Immature natural killer cell (primary cell): ENCODE data around the gene NDUFC1. TPM values are rescaled to one million over a fixed set of nuclear protein-coding genes. Genes with fewer than 3 reads are reported as not detected.

Experiments used
- polyA plus RNA-seq, 3 donors: library from polyadenylated mRNA; unstranded; fragments of 300-500 nt; fragmentation: Illumina TruSeq; gene quantifications; one replicate each; pipeline ENCODE4 v1.2.3, GENCODE V29; 2021

NDUFC1 gene
- polyA plus RNA-seq, 3 donors from 2014 or later: 47.4 to 80.1 (median 77.8) TPM

Other genes starting within 250 kb of the NDUFC1 start
- 10 to 100 TPM; 35.9 to 45.7 (median 38.8) TPM for gene ELF2, start 125.3 kb downstream of the NDUFC1 start, polyA plus RNA-seq
- under 1 TPM in 1 of 3 donors, not detected in 2; 0.27 TPM for gene MGARP, start 22.3 kb downstream of the NDUFC1 start, polyA plus RNA-seq
- 10 to 100 TPM; 19.6 to 33.9 (median 22.1) TPM for gene NAA15, start 972 bp downstream of the NDUFC1 start, polyA plus RNA-seq
- 1 to 10 TPM; 2.8 to 6.8 (median 3.8) TPM for gene RAB33B, start 151.6 kb upstream of the NDUFC1 start, polyA plus RNA-seq